ENCODE data around the gene IGSF3.

GRCh38 chr1:116545359-116545705 is 122.2 kb downstream of the IGSF3 start:
- TF ChIP-seq CTCF (IDR thresholded peaks at IDR 0.05; ENCODE audit: poor library complexity): no peak
- no peak for TF ChIP-seq EZH2 (IDR thresholded peaks at IDR 0.05; ENCODE audit: borderline replicate concordance)
